Gastrocnemius medialis (tissue), 4 donors: ENCODE measurements around the gene BBS10.

Source experiments
- POLR2A ChIP-seq, 2 donors: fragments of 450-650 bp; IDR thresholded peaks; one replicate each; pipeline ENCODE4 v1.6.1; 2017; ENCODE audit warnings: antibody characterized with exemption in 2 of 2, mild to moderate bottlenecking in 2 of 2, moderate library complexity in 2 of 2
- TF ChIP-seq, protein P1 (sequence below), 5 experiments: fragments of 450-650 bp in 3 of 5; fragments of 200-600 bp in 2 of 5; sonication (generic) in 2 of 5; IDR thresholded peaks in 4 of 5; conservative IDR thresholded peaks in 1 of 5; 1 replicate in 4 of 5; 2 replicates in 1 of 5; pipeline ENCODE4 v1.5.1; 2016 to 2019; ENCODE audit warnings: antibody characterized with exemption in 5 of 5, mild to moderate bottlenecking in 3 of 5, moderate library complexity in 3 of 5

DNA sequence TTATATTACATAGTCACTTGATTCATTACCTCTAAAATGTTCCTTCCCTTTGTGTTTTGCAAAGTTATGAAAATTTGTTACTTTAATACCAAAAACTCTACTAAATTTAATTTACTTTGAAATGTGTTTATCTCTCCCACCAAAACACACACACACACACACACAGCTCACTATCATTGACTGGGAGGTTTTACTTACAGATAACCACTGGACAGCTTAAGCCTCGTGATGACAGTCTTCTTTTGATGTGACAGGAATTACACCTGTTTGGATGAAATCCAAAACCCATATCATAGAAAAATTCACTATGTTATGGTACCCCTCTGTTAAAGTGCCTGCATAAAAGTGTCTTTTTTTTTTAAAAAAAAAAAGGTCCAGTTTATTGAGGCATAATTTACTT is 15.6 kb downstream of the BBS10 start:
- TF ChIP-seq, protein P1, sequence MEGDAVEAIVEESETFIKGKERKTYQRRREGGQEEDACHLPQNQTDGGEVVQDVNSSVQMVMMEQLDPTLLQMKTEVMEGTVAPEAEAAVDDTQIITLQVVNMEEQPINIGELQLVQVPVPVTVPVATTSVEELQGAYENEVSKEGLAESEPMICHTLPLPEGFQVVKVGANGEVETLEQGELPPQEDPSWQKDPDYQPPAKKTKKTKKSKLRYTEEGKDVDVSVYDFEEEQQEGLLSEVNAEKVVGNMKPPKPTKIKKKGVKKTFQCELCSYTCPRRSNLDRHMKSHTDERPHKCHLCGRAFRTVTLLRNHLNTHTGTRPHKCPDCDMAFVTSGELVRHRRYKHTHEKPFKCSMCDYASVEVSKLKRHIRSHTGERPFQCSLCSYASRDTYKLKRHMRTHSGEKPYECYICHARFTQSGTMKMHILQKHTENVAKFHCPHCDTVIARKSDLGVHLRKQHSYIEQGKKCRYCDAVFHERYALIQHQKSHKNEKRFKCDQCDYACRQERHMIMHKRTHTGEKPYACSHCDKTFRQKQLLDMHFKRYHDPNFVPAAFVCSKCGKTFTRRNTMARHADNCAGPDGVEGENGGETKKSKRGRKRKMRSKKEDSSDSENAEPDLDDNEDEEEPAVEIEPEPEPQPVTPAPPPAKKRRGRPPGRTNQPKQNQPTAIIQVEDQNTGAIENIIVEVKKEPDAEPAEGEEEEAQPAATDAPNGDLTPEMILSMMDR (IDR thresholded peaks at IDR 0.05 in 4 of 5, conservative IDR thresholded peaks at IDR 0.05 in 1 of 5): no peak
- TF ChIP-seq POLR2A (IDR thresholded peaks at IDR 0.05): no peak
